ENCODE measurements around the gene IGFBPL1. TPM values are rescaled to one million over a fixed set of nuclear protein-coding genes. Genes with fewer than 3 reads are reported as not detected.

Gene IGFBPL1
- total RNA-seq, 1 experiment from 2014 or later = 37.9 TPM

DNA sequence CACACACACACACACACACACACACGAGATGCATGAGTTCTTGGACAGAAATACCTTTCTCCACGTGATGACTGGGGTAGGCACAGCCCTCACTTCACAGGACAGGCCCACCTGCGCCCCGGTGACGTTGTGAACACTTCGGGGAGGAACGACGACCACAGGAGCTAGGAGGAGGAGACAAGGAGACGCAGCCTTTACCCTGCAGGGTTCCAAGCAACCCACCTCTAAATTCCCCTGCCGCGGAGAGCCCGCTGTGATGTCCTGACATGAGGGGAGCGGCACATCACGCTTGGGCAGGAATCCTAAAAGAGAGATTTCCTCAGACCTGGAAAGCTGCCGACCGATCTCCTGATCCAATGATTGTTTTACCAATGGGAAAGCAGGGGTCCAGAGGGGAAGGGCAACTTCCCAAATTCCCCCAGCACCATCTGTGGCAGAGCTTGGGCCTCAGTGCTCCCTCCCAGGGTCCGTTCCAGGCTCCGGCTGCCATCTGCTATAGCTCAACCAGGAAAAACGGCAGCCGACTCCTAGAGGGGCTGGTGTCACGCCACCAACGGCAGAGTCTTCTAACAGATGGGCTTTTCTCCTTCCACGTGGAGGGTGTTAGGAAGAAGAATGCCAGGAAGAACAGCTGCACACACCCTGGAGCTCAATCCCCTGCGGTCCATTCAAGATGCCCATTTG lies 10.1 kb downstream of the IGFBPL1 start:
- no peak for DNase-seq
- H4K91ac ChIP-seq (ENCODE audit: insufficient read length, low read depth, low read length) = no peak overlapping the region
- H3K23ac ChIP-seq (ENCODE audit: insufficient read length, low read depth, low read length) = no peak overlapping the region
- H2BK12ac ChIP-seq (ENCODE audit: insufficient read length, low read depth, low read length) = no peak overlapping the region
- no peak overlapping the region for H3K27ac ChIP-seq (ENCODE audit: insufficient read length, low read depth, low read length)
- Mint-ChIP-seq H3K27me3 (ENCODE audit: low read depth) (no peaks in the 10 kb centered on the region), H3K36me3 (ENCODE audit: insufficient read depth in 1 of 3, low read depth in 3 of 3) (peaks cover 0 to 11% (median 0%) of the 10 kb centered on the region in 3 experiments; a peak in 4 of 7 replicates), H3K4me3 (no peak overlapping the region), H3K9me3 (no peaks in the 10 kb centered on the region), H3K27ac (peak overlapping the region in 1 of 3 experiments; percentile 37; a peak in 1 of 7 replicates), H3K4me1 (peaks cover 24 to 33% of the 10 kb centered on the region in 2 experiments)
- H3K79me2 ChIP-seq (ENCODE audit: insufficient read depth, low read length) = no peaks in the 10 kb centered on the region
- H3K4me2 ChIP-seq (ENCODE audit: insufficient read depth, insufficient read length, low read length) = no peak overlapping the region
- TF ChIP-seq, protein P1, sequence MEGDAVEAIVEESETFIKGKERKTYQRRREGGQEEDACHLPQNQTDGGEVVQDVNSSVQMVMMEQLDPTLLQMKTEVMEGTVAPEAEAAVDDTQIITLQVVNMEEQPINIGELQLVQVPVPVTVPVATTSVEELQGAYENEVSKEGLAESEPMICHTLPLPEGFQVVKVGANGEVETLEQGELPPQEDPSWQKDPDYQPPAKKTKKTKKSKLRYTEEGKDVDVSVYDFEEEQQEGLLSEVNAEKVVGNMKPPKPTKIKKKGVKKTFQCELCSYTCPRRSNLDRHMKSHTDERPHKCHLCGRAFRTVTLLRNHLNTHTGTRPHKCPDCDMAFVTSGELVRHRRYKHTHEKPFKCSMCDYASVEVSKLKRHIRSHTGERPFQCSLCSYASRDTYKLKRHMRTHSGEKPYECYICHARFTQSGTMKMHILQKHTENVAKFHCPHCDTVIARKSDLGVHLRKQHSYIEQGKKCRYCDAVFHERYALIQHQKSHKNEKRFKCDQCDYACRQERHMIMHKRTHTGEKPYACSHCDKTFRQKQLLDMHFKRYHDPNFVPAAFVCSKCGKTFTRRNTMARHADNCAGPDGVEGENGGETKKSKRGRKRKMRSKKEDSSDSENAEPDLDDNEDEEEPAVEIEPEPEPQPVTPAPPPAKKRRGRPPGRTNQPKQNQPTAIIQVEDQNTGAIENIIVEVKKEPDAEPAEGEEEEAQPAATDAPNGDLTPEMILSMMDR (conservative IDR thresholded peaks at IDR 0.05) = no peak
- H3T11ph ChIP-seq (ENCODE audit: low read length) = no peak overlapping the region
- no peak overlapping the region for H4K5ac ChIP-seq (ENCODE audit: insufficient read length, low read depth, low read length)
- no peaks in the 10 kb centered on the region for H3K9me3 ChIP-seq (ENCODE audit: control insufficient read depth, low read depth, low read length)
- no peak overlapping the region for H3K4ac ChIP-seq (ENCODE audit: low read depth, low read length)
- no peak overlapping the region for H3K9ac ChIP-seq (ENCODE audit: extremely low read depth, insufficient read length, low read length)
- no peak overlapping the region for H3K56ac ChIP-seq (ENCODE audit: insufficient read length, low read depth, low read length)
- H3K4me1 ChIP-seq (ENCODE audit: insufficient read depth, low read length) = no peaks in the 10 kb centered on the region; the same call in 1 of the 2 replicates
- H2BK5ac ChIP-seq (ENCODE audit: insufficient read length, low read length) = no peak overlapping the region
- no CpG with 5 or more reads among the region's 24 CpGs for WGBS (ENCODE audit: extremely low coverage, insufficient read length, low lambda C conversion rate)
- no peaks in the 10 kb centered on the region for H4K20me1 ChIP-seq (ENCODE audit: control insufficient read depth, insufficient read depth, insufficient read length)
- no peak overlapping the region for H2BK120ac ChIP-seq (ENCODE audit: low read depth, low read length, poor library complexity, severe bottlenecking)
- H4K8ac ChIP-seq (replicated peaks; ENCODE audit: insufficient read length, low read depth, low read length) = no peak overlapping the region
- no peaks in the 10 kb centered on the region for H3K79me1 ChIP-seq (ENCODE audit: insufficient read depth, low read depth, low read length, poor library complexity, severe bottlenecking)
- H2BK20ac ChIP-seq (ENCODE audit: low read depth, low read length, poor library complexity, severe bottlenecking) = no peak overlapping the region
- H3K18ac ChIP-seq (ENCODE audit: insufficient read length, low read depth, low read length) = no peak overlapping the region
- no peak overlapping the region for H2BK15ac ChIP-seq (ENCODE audit: low read depth, low read length)
- no peak overlapping the region for H3K14ac ChIP-seq (ENCODE audit: insufficient read depth, low read length)
- H2AFZ ChIP-seq (ENCODE audit: low read length) = no peak overlapping the region
- H2AK5ac ChIP-seq (ENCODE audit: insufficient read length, low read length) = no peak overlapping the region
- H3K23me2 ChIP-seq (ENCODE audit: insufficient read length, low read depth, low read length, poor library complexity, severe bottlenecking) = no peaks in the 10 kb centered on the region
- H3K27me3 ChIP-seq (ENCODE audit: insufficient read depth, low read length) = no peaks in the 10 kb centered on the region
